SK-N-SH (cell line): ENCODE measurements around the gene B4GALT3. TPM values are rescaled to one million over a fixed set of nuclear protein-coding genes. Genes with fewer than 3 reads are reported as not detected.

Experiments
- CTCF ChIA-PET: fragments of 300-600, 350-600 bp; formaldehyde crosslinking; extraction: SDS; loops from one replicate; lab custom pipeline; 2021; lab: Yijun Ruan, JAX
- POLR2A ChIA-PET: fragments of 350-600 bp; sonication (Branson Sonifier 250); formaldehyde crosslinking; extraction: SDS; loops from one replicate; lab custom pipeline; 2020; ENCODE audit warnings: antibody characterized with exemption, inconsistent platforms; lab: Yijun Ruan, JAX
- DNase-seq: peaks from one replicate; pipeline ENCODE4 v3.0.0; 2012
- H2AFZ ChIP-seq: fragments of 200-600 bp; sonication (generic); 2 replicates; pipeline ENCODE4 v1.8.1; 2016; ENCODE audit warnings: antibody characterized with exemption, mild to moderate bottlenecking, low read depth
- H3F3A ChIP-seq: fragments of 200-600 bp; sonication (generic); replicated peaks from 2 replicates; pipeline ENCODE3; 2016; ENCODE audit warnings: antibody characterized with exemption, mild to moderate bottlenecking; ENCODE audit not compliant: insufficient read depth
- H3K27ac ChIP-seq, 2 experiments: fragments of 200-500 bp in 1 of 2; fragments of 200-600 bp in 1 of 2; sonication (Bioruptor generic) in 1 of 2; sonication (generic), shearing (Covaris generic) in 1 of 2; 2 replicates each; pipeline versions ENCODE4 v1.5.1 to v1.6.1; 2014 to 2016; ENCODE audit warnings: low read depth in 2 of 2, inconsistent platforms in 1 of 2, low read length in 1 of 2, mild to moderate bottlenecking in 1 of 2, mixed read lengths in 1 of 2
- H3K27me3 ChIP-seq: fragments of 200-600 bp; sonication (generic), shearing (Covaris generic); 2 replicates; pipeline ENCODE4 v1.6.1; 2016; ENCODE audit warnings: mixed run types; ENCODE audit not compliant: insufficient read depth
- H3K36me3 ChIP-seq, 2 experiments: fragments of 200-500 bp in 1 of 2; fragments of 200-600 bp in 1 of 2; sonication (Bioruptor generic) in 1 of 2; sonication (generic) in 1 of 2; replicated peaks in 1 of 2; 2 replicates each; pipeline versions ENCODE3 to v1.5.1; 2014 to 2016; ENCODE audit warnings: low read length in 1 of 2, mild to moderate bottlenecking in 1 of 2; ENCODE audit not compliant: insufficient read depth in 2 of 2, control insufficient read depth in 1 of 2
- H3K4me1 ChIP-seq, 2 experiments: fragments of 200-500 bp in 1 of 2; fragments of 200-600 bp in 1 of 2; sonication (Bioruptor generic) in 1 of 2; sonication (generic), shearing (Covaris generic) in 1 of 2; 2 replicates each; pipeline versions ENCODE4 v1.5.1 to v1.6.1; 2014 to 2016; ENCODE audit warnings: low read depth in 1 of 2, low read length in 1 of 2, mixed run types in 1 of 2; ENCODE audit not compliant: insufficient read depth in 2 of 2, control insufficient read depth in 1 of 2
- H3K4me2 ChIP-seq: fragments of 200-600 bp; sonication (generic), shearing (Covaris generic); 2 replicates; pipeline ENCODE4 v1.6.1; 2017; ENCODE audit warnings: mixed run types
- H3K4me3 ChIP-seq, 2 experiments: fragments of 200-500 bp in 1 of 2; fragments of 200-600 bp in 1 of 2; sonication (Bioruptor generic) in 1 of 2; sonication (generic), shearing (Covaris generic) in 1 of 2; 2 replicates each; pipeline versions ENCODE4 v1.5.1 to v1.8.1; 2014 to 2016; ENCODE audit warnings: low read depth in 2 of 2, inconsistent platforms in 1 of 2, low read length in 1 of 2, mild to moderate bottlenecking in 1 of 2, mixed read lengths in 1 of 2, moderate library complexity in 1 of 2
- H3K79me2 ChIP-seq: fragments of 200-600 bp; sonication (generic); 2 replicates; pipeline ENCODE4 v1.8.1; 2017; ENCODE audit warnings: mild to moderate bottlenecking; ENCODE audit not compliant: insufficient read depth
- H3K9ac ChIP-seq: fragments of 200-600 bp; sonication (generic); 2 replicates; pipeline ENCODE4 v1.6.1; 2017; ENCODE audit warnings: mixed run types
- H3K9me2 ChIP-seq: fragments of 200-600 bp; sonication (generic); 2 replicates; pipeline ENCODE4 v1.6.1; 2017; ENCODE audit warnings: mixed run types
- H3K9me3 ChIP-seq: fragments of 200-600 bp; sonication (generic); 2 replicates; pipeline ENCODE4 v1.6.1; 2017; ENCODE audit warnings: mixed run types, mild to moderate bottlenecking, moderate library complexity
- H4K20me1 ChIP-seq: fragments of 200-600 bp; sonication (generic); 2 replicates; pipeline ENCODE4 v1.6.1; 2017; ENCODE audit warnings: mild to moderate bottlenecking, mixed run types; ENCODE audit not compliant: insufficient read depth
- CHD2 ChIP-seq: fragments of 150-350 bp; IDR thresholded peaks from 2 replicates; pipeline ENCODE4 v1.6.1; 2018; ENCODE audit warnings: low read length; ENCODE audit not compliant: partially characterized antibody
- EP300 ChIP-seq, 2 experiments: IDR thresholded peaks; 2 replicates each; pipeline versions ENCODE4 v1.4.0 to v1.6.1; 2012; ENCODE audit warnings: borderline replicate concordance in 1 of 2, low read depth in 1 of 2, low read length in 1 of 2
- GATA2 ChIP-seq: sonication (generic); formaldehyde crosslinking; IDR thresholded peaks from 2 replicates; pipeline ENCODE4 v1.5.0; 2020; ENCODE audit warnings: mild to moderate bottlenecking, missing genetic modification reagents
- JUND ChIP-seq: IDR thresholded peaks from 2 replicates; pipeline ENCODE4 v1.4.0; 2012
- MEF2A ChIP-seq: IDR thresholded peaks from 2 replicates; pipeline ENCODE4 v1.4.0; 2012; ENCODE audit warnings: low read depth, borderline replicate concordance
- NFIC ChIP-seq: IDR thresholded peaks from 2 replicates; pipeline ENCODE4 v1.4.0; 2012; ENCODE audit warnings: borderline replicate concordance
- NRF1 ChIP-seq: IDR thresholded peaks from 2 replicates; pipeline ENCODE4 v1.6.1; 2012; ENCODE audit warnings: low read depth, mild to moderate bottlenecking, low read length
- SIN3A ChIP-seq: IDR thresholded peaks from 2 replicates; pipeline ENCODE4 v1.6.1; 2012; ENCODE audit warnings: low read depth, mild to moderate bottlenecking, low read length, moderate library complexity, borderline replicate concordance
- SMC3 ChIP-seq: IDR thresholded peaks from 2 replicates; pipeline ENCODE4 v1.6.1; 2012; ENCODE audit warnings: low read depth, low read length, improper control_type of control experiment
- TAF1 ChIP-seq: IDR thresholded peaks from 2 replicates; pipeline ENCODE4 v1.6.1; 2012; ENCODE audit warnings: low read depth, mild to moderate bottlenecking, low read length, moderate library complexity, borderline replicate concordance
- TEAD4 ChIP-seq: IDR thresholded peaks from 2 replicates; pipeline ENCODE4 v1.4.0; 2012; ENCODE audit warnings: mild to moderate bottlenecking, borderline replicate concordance; ENCODE audit not compliant: insufficient read depth
- WGBS: methylation state at CpG from one replicate; pipeline ENCODE4 v1.1.6; 2017; ENCODE audit warnings: low lambda C conversion rate; 5-methylcytosine and 5-hydroxymethylcytosine counted together
- polyA plus RNA-seq, 3 experiments: library from polyadenylated mRNA; depleted of rRNA; stranded (reverse); fragments of >200 nt; gene quantifications; 2 replicates each; pipeline ENCODE4 v1.2.3, GENCODE V29; 2012
- TF ChIP-seq, protein P1 (sequence below): fragments of 150-350 bp; IDR thresholded peaks from 2 replicates; pipeline ENCODE4 v1.6.1; 2016; ENCODE audit warnings: mild to moderate bottlenecking, low read depth, low read length
- TF ChIP-seq, protein P2 (sequence below): IDR thresholded peaks from 2 replicates; pipeline ENCODE4 v1.4.0; 2012; ENCODE audit warnings: low read depth, borderline replicate concordance

B4GALT3 gene
- polyA plus RNA-seq, 1 of the 3 experiments (the other 2 are of a cell fraction): 56.5 TPM

DNA sequence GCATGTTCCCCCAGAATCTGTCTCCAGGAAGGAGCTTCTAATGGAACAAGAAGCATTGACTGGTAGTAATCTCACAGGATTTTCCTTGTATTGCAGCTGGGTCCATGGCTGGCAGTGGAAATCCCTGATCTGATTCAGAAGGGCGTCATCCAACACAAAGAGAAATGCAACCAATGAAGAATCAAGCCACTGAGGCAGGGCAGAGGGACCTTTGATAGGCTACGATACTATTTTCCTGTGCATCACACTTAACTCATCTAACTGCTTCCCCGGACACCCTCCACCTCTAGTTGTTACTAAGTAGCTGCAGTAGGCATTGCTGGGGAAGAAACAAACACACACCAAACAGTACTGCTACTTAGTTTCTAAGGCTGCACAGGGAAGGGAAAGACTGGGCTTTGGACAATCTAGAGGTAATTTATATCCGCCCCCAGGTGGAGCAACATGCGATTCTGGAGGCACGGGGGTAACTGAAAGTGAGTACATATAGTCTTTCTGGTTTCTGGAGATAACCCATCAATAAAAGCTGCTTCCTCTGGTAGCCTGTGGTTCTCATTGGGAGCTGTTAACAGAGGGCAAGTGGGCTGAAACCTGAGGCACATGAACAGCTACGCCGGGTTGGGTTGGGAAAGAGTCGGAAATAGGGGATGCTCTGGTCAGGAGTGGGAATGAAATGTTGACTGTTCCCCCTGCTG is 18.8 kb downstream of the B4GALT3 start:
- WGBS: 68% methylated on average over 9 of the region's 9 CpGs
- Histone ChIP-seq H3K9me2 (no peaks in the 10 kb centered on the region), H3K36me3 (peaks cover 4 to 47% of the 10 kb centered on the region in 2 experiments), H3K9ac (peak overlapping the region; percentile 90), H3K9me3 (no peaks in the 10 kb centered on the region), H3K27me3 (no peaks in the 10 kb centered on the region), H3K4me2 (peak overlapping the region; percentile 77), H3K4me1 (peaks cover 0 to 31% of the 10 kb centered on the region in 2 experiments; a peak in 3 of 4 replicates), H3K79me2 (peaks cover 33% of the 10 kb centered on the region), H2AFZ (peak overlapping the region; percentile 84), H4K20me1 (no peaks in the 10 kb centered on the region), H3F3A (peaks cover 8% of the 10 kb centered on the region), H3K27ac (peak overlapping the region; percentile 77 to 85), H3K4me3 (peak overlapping the region; percentile 89 to 92)
- TF ChIP-seq SIN3A: no peak
- TF ChIP-seq TAF1: no peak
- no peak for TF ChIP-seq CHD2
- TF ChIP-seq NFIC: no peak
- TF ChIP-seq, protein P1, sequence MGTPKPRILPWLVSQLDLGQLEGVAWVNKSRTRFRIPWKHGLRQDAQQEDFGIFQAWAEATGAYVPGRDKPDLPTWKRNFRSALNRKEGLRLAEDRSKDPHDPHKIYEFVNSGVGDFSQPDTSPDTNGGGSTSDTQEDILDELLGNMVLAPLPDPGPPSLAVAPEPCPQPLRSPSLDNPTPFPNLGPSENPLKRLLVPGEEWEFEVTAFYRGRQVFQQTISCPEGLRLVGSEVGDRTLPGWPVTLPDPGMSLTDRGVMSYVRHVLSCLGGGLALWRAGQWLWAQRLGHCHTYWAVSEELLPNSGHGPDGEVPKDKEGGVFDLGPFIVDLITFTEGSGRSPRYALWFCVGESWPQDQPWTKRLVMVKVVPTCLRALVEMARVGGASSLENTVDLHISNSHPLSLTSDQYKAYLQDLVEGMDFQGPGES: no peak
- no peak for TF ChIP-seq SMC3
- TF ChIP-seq, protein P2, sequence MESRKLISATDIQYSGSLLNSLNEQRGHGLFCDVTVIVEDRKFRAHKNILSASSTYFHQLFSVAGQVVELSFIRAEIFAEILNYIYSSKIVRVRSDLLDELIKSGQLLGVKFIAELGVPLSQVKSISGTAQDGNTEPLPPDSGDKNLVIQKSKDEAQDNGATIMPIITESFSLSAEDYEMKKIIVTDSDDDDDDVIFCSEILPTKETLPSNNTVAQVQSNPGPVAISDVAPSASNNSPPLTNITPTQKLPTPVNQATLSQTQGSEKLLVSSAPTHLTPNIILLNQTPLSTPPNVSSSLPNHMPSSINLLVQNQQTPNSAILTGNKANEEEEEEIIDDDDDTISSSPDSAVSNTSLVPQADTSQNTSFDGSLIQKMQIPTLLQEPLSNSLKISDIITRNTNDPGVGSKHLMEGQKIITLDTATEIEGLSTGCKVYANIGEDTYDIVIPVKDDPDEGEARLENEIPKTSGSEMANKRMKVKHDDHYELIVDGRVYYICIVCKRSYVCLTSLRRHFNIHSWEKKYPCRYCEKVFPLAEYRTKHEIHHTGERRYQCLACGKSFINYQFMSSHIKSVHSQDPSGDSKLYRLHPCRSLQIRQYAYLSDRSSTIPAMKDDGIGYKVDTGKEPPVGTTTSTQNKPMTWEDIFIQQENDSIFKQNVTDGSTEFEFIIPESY: no peak
- TF ChIP-seq GATA2 (CRISPR knock-in tag): no peak
- no peak for TF ChIP-seq MEF2A
- TF ChIP-seq JUND: no peak
- no peak for TF ChIP-seq EP300 (IDR thresholded peaks at IDR 0.05; ENCODE audit: borderline replicate concordance in 1 of 2, low read depth in 1 of 2, low read length in 1 of 2)
- no peak for TF ChIP-seq TEAD4
- no peak for TF ChIP-seq NRF1
- DNase-seq: no peak
- POLR2A ChIA-PET: interaction anchor here (0.7 kb wide), 1 partner anchor 433 kb away, joined by 6 read pairs; no protein-coding TSS in a partner anchor
- CTCF ChIA-PET: interaction anchor here (0.6 to 1.5 kb wide), 6 partner anchors 10 to 45 kb away, joined by 3 to 5 read pairs (median 4); partner anchors contain the start of genes NIT1 and PFDN2
